Keratinocyte (primary cell): ENCODE data around the gene FAM83D.

Source experiments
- EZH2 ChIP-seq: IDR thresholded peaks from one replicate; pipeline ENCODE4 v1.6.1; 2012; ENCODE audit warnings: inconsistent platforms, mild to moderate bottlenecking, low read length, moderate library complexity
- TF ChIP-seq, protein P1 (sequence below), 3 experiments: IDR thresholded peaks in 1 of 3; conservative IDR thresholded peaks in 1 of 3; optimal IDR thresholded peaks in 1 of 3; 2 replicates in 2 of 3; 3 replicates in 1 of 3; pipeline versions ENCODE3 to v1.5.1; 2011; ENCODE audit warnings: low read length in 3 of 3, mild to moderate bottlenecking in 3 of 3, moderate library complexity in 2 of 3, control low read depth in 1 of 3, inconsistent platforms in 1 of 3; ENCODE audit not compliant: insufficient read depth in 2 of 3; ENCODE audit errors: extremely low read depth in 1 of 3

DNA sequence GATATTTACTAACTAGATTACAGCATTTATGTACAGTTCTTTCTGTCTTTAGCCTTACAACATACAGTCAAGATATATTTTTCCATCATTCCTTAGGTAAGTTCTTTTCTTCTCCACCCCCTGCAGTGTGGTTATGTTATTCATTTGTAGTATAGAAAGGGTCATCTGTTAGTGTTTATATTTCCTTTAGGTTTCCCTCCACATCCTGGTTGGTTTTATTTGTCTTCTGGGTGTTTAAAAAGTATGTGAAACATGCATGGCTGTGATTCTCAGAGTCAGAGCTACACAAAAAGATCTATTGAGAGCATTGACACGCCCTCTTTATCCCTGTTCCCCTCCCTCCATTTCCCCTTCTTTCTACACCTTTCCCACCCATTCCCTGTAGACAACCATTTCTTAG lies 56.1 kb downstream of the FAM83D start:
- no peak for TF ChIP-seq EZH2
- TF ChIP-seq, protein P1, sequence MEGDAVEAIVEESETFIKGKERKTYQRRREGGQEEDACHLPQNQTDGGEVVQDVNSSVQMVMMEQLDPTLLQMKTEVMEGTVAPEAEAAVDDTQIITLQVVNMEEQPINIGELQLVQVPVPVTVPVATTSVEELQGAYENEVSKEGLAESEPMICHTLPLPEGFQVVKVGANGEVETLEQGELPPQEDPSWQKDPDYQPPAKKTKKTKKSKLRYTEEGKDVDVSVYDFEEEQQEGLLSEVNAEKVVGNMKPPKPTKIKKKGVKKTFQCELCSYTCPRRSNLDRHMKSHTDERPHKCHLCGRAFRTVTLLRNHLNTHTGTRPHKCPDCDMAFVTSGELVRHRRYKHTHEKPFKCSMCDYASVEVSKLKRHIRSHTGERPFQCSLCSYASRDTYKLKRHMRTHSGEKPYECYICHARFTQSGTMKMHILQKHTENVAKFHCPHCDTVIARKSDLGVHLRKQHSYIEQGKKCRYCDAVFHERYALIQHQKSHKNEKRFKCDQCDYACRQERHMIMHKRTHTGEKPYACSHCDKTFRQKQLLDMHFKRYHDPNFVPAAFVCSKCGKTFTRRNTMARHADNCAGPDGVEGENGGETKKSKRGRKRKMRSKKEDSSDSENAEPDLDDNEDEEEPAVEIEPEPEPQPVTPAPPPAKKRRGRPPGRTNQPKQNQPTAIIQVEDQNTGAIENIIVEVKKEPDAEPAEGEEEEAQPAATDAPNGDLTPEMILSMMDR (optimal IDR thresholded peaks at IDR 0.05 in 1 of 3, IDR thresholded peaks at IDR 0.05 in 1 of 3, conservative IDR thresholded peaks at IDR 0.05 in 1 of 3; ENCODE audit: extremely low read depth in 1 of 3, insufficient read depth in 2 of 3, low read length in 3 of 3) = no peak
